Measurements from ENCODE around the gene BCL2.
"Not testable (repeated sequence)": the region's sequence is repeated elsewhere in the genome, so short reads cannot be mapped to it uniquely, and the experiment has no call there.

Gene BCL2

GRCh38 chr18:63319383-63320122 is at the start of gene BCL2:
Gene BCL2 (minus strand): TSS chr18:63319769.
- DNase-seq (ENCODE audit: low spot score), result peak; percentile 32
- FAIRE-seq, result no peak

- FAIRE-seq (no peak), DNase-seq (ENCODE audit: low spot score) (no peak)
Observed at GRCh38 chr18:63368611-63369010, 49.0 kb upstream of the BCL2 start.

- DNase-seq (ENCODE audit: low spot score) (peak; percentile 95), FAIRE-seq (no peak)
Observed at GRCh38 chr18:63367053-63367953, 47.7 kb upstream of the BCL2 start, which contains the start of gene KDSR. Gene KDSR (minus strand): TSS chr18:63367206. CDS start chr18:63367118, 88 bp downstream.

- DNase-seq (ENCODE audit: low spot score), result peak; percentile 79
Observed at GRCh38 chr18:63366213-63367052, 46.9 kb upstream of the BCL2 start.

GRCh38 chr18:63365876-63366212 is 46.3 kb upstream of the BCL2 start:
- DNase-seq (ENCODE audit: low spot score) (peak; percentile 4), FAIRE-seq (no peak)

More at GRCh38 chr18:63366213-63367052, 46.9 kb upstream of the BCL2 start:
- FAIRE-seq, result no peak

- DNase-seq (ENCODE audit: low spot score) (no peak), FAIRE-seq (no peak)
Observed at GRCh38 chr18:63363951-63364350, 44.4 kb upstream of the BCL2 start.

GRCh38 chr18:63363420-63363819 is 43.9 kb upstream of the BCL2 start:
- FAIRE-seq; DNase-seq (ENCODE audit: low spot score): not testable (repeated sequence)

- no peak for FAIRE-seq
- no peak for DNase-seq (ENCODE audit: low spot score)
Observed at GRCh38 chr18:63356272-63356896, 36.8 kb upstream of the BCL2 start.

- DNase-seq (ENCODE audit: low spot score) (no peak), FAIRE-seq (no peak)
Observed at GRCh38 chr18:63350230-63350629, 30.7 kb upstream of the BCL2 start.

- DNase-seq (ENCODE audit: low spot score) (no peak), FAIRE-seq (no peak)
Observed at GRCh38 chr18:63348508-63349136, 29.1 kb upstream of the BCL2 start.

- FAIRE-seq, result no peak
- no peak for DNase-seq (ENCODE audit: low spot score)
Observed at GRCh38 chr18:63346480-63347183, 27.1 kb upstream of the BCL2 start.

GRCh38 chr18:63346031-63346430 is 26.5 kb upstream of the BCL2 start:
- DNase-seq (ENCODE audit: low spot score), result no peak
- FAIRE-seq, result no peak

- DNase-seq (ENCODE audit: low spot score) (no peak), FAIRE-seq (no peak)
Observed at GRCh38 chr18:63344918-63345317, 25.3 kb upstream of the BCL2 start.

- FAIRE-seq (no peak), DNase-seq (ENCODE audit: low spot score) (no peak)
Observed at GRCh38 chr18:63344263-63344662, 24.7 kb upstream of the BCL2 start.

GRCh38 chr18:63342206-63342605 is 22.6 kb upstream of the BCL2 start:
- FAIRE-seq (no peak), DNase-seq (ENCODE audit: low spot score) (no peak)

- no peak for FAIRE-seq
- no peak for DNase-seq (ENCODE audit: low spot score)
Observed at GRCh38 chr18:63339920-63340484, 20.4 kb upstream of the BCL2 start.

GRCh38 chr18:63336366-63337099 is 17.0 kb upstream of the BCL2 start:
- peak; percentile 26 for DNase-seq (ENCODE audit: low spot score)
- no peak for FAIRE-seq

- DNase-seq (ENCODE audit: low spot score), result no peak
- no peak for FAIRE-seq
Observed at GRCh38 chr18:63331105-63331504, 11.5 kb upstream of the BCL2 start.
